Gastrocnemius medialis (tissue), 4 donors: Measurements from ENCODE around the gene MBNL1.

Experiments
- POLR2A ChIP-seq, 2 donors: fragments of 450-650 bp; IDR thresholded peaks; one replicate each; pipeline ENCODE4 v1.6.1; 2017; ENCODE audit warnings: antibody characterized with exemption in 2 of 2, mild to moderate bottlenecking in 2 of 2, moderate library complexity in 2 of 2
- TF ChIP-seq, protein P1 (sequence below), 5 experiments: fragments of 450-650 bp in 3 of 5; fragments of 200-600 bp in 2 of 5; sonication (generic) in 2 of 5; IDR thresholded peaks in 4 of 5; conservative IDR thresholded peaks in 1 of 5; 1 replicate in 4 of 5; 2 replicates in 1 of 5; pipeline ENCODE4 v1.5.1; 2016 to 2019; ENCODE audit warnings: antibody characterized with exemption in 5 of 5, mild to moderate bottlenecking in 3 of 5, moderate library complexity in 3 of 5

DNA sequence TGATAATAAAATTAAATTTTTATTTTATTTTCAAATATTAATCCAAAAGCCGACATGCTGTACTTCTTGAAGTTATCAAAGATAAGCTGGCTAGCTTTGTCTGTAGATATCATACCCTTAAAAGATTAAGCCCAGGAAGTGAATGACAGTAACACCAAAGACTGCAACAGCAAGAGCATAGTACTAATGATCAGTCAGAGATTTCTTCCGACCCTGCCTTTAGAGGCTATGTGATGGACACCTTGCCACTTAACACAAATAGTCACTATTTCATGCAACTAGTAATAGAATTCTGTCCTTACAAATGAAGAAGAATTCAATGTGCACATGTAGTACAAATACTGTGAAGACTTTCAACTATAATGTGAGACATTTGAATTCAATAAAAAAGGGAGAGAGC, 9.3 kb upstream of the MBNL1 start:
- TF ChIP-seq, protein P1, sequence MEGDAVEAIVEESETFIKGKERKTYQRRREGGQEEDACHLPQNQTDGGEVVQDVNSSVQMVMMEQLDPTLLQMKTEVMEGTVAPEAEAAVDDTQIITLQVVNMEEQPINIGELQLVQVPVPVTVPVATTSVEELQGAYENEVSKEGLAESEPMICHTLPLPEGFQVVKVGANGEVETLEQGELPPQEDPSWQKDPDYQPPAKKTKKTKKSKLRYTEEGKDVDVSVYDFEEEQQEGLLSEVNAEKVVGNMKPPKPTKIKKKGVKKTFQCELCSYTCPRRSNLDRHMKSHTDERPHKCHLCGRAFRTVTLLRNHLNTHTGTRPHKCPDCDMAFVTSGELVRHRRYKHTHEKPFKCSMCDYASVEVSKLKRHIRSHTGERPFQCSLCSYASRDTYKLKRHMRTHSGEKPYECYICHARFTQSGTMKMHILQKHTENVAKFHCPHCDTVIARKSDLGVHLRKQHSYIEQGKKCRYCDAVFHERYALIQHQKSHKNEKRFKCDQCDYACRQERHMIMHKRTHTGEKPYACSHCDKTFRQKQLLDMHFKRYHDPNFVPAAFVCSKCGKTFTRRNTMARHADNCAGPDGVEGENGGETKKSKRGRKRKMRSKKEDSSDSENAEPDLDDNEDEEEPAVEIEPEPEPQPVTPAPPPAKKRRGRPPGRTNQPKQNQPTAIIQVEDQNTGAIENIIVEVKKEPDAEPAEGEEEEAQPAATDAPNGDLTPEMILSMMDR (IDR thresholded peaks at IDR 0.05 in 4 of 5, conservative IDR thresholded peaks at IDR 0.05 in 1 of 5): no peak
- TF ChIP-seq POLR2A (IDR thresholded peaks at IDR 0.05): no peak
